GM12891 (cell line): Measurements from ENCODE around the gene RUVBL1.

Source experiments
- POU2F2 ChIP-seq: IDR thresholded peaks from 2 replicates; pipeline ENCODE4 v1.6.1; 2011; ENCODE audit warnings: low read depth, mild to moderate bottlenecking, control low read depth, low read length, moderate library complexity
- TAF1 ChIP-seq: IDR thresholded peaks from 2 replicates; pipeline ENCODE4 v1.6.1; 2011; ENCODE audit warnings: low read depth, low read length, control low read depth

GRCh38 chr3:128155616-128156360, 32.2 kb upstream of the RUVBL1 start:
- TF ChIP-seq POU2F2, result no peak
- no peak for TF ChIP-seq TAF1
